Central memory CD4-positive, alpha-beta T cell (primary cell): Measurements from ENCODE around the gene RASSF7.

ENCODE experiments used
- DNase-seq: peaks from one replicate; pipeline ENCODE4 v3.0.0; 2022

RASSF7 gene

GRCh38 chr11:551596-551995, 9.2 kb upstream of the RASSF7 start:
- DNase-seq, result no peak

DNA sequence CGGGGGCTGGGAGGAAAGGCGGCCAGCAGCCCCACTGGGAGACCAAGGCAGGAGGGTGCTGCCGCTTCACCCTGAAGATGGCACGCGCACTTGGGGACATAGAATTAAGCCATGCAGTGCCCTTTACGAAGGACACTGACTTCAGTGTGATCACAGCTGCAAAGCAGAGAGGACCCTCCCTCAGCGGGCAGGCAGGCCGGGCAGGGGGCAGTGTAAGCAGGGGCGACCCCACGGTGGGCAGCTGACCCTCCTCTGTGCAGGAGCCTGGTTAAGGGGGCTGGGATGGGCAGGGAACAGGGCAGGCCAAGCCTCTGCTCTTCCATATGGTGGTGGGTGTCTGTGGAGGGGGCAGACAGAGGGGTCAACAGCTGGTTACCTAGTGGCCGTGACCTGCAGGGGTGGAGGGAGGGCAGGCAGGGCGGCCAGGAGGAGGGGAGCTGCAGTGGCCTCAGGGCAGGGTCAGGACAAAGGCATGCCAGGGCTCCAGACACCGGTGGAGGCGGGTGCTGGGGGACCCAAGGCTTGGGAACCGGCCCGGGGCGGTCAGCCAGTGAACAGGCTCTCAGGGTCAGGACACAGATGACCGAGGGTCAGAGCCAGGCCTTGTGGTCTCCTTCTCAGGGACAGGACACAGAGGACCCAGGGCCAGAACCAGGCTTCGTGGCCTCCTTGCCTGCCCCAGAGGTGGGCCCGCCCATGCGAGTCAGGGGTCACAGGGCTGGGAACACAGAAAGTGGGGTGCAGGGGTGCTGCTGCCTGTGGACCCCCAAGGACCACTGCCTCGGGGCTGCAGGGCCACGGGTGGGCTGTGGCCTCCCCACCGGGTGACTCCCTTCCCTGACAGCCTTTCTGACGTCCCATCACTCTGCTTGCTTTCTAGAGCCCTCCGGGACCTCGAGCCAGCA, 7.4 kb upstream of the RASSF7 start:
- no peak for DNase-seq

- no peak for DNase-seq
Observed at GRCh38 chr11:553988-554340, 6.8 kb upstream of the RASSF7 start.

- DNase-seq, result peak; percentile 73
Observed at GRCh38 chr11:554428-555226, 6.1 kb upstream of the RASSF7 start.

DNA sequence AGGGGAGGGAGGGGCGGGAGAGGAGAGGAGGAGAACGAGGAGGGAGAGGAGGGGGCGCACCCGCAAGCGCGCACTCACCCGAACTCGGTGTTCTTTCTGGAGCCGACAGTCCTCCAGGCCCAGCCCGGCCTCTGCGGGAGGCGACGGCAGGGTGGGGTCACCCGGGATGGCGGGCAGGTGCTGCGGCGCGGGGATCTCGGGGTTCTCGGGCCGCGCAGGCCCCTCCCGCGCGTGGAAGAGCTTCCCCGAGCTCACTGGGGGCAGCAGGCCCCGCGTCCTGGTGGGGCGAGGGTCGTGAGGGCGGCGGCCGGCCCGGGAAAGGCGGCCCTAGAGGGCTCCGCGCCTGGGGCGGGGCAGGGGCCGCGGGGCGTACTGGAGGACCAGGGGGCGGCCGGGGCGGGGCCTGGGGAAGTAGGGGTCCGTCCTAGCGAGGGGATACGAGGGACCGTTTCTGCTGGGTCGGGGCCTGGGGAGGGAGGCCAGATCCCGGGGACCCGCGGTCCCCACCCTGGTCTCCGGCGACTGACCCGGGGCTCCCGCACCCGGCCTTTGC, 5.5 kb upstream of the RASSF7 start:
- no peak for DNase-seq

DNA sequence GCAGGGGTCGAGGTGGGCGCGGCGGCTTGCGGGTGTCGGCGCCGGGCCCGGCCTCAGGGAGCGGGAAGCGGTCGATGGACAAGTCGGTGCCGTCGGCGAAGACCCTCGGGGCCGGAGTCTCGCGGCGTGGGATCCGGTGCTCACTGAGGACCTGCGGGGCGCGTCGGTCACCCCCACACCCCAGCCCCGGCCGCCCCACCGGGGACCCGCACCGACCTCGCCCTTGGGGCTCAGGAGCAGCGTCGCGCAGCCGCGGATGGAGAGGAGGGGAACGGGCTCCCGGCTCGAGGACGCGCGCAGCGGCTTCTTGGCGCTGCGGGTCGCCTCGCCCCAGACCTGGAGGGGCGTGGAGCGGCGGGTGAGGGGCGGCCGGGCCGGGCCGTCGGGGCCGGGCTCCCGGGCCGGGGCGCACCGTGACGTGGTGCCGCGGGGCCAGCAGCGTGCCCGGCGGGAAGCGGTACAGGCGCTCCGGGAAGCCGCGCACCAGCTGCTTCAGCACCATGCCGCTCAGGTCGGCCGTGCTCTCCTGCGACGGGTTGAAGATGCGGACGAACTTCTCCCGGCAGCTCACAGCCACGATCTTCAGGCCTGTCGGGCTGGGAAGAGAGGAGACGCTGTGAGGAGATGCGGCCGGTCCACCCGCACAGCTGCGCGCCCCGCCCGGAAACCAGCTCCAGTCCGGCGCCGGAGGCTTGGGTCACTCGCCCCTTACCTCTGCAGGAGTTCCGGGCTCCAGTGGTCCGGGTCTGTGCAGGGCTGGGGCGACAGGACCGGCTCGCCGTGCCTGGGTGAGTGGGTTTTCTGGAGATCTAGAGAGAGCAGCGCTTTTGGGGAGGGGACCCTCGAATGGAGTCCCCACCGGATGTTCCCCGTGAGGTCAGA, 4.7 kb upstream of the RASSF7 start:
- no peak for DNase-seq

GRCh38 chr11:556662-557256, 4.0 kb upstream of the RASSF7 start:
- no peak for DNase-seq

- no peak for DNase-seq
Observed at GRCh38 chr11:557328-558132, 3.2 kb upstream of the RASSF7 start.

DNA sequence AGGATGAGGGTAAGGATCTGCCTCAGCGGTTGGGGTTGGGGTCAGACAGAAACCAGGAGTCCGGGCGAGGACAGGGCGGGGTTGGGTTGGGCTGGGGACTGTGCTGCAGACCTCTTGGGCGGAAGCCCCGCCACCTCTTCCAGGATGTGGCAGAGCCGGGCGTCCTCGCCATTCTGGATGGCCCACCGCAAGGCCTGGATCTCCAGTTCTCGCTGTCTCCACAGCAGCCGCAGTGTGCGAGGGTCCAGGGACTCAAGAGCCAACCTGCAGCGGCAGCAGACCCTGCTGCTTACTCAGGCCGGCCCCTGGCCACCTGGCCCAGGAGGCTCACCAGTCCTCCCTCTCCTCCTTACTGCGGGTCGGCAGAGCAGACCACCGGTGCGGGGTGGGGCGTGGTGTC, 2.3 kb upstream of the RASSF7 start:
- no peak for DNase-seq

DNA sequence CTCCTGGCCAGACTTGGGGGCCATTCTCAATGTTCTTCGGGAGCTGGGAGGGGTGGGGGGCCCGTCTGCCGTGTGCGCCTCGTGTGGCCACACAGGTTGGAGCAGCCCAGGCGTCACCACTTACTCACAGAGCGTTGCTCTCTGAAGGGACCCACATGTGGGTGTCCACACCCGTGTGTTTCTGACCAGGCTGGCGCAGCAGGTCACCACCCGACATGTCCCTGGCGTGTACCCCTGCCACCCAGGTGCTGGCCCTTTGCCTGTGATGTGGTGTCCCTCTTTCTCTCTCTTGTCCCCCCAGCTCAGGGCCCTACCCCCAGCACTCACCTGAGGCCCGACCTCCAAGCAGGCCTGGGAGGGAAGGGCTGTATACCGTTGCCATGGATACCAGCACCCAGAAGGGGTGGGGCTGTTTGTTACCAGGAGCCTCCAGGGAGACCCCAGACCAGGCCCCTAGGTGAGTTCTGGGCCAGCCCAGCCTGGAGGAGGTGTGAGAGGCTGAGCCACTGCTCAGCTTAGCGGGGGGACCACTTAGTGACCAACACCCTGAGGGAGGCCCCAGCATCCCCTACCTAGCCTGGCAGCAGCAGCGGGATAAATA, 1.6 kb upstream of the RASSF7 start:
- no peak for DNase-seq

GRCh38 chr11:559712-560304, 962 bp upstream of the RASSF7 start:
- no peak for DNase-seq

DNA sequence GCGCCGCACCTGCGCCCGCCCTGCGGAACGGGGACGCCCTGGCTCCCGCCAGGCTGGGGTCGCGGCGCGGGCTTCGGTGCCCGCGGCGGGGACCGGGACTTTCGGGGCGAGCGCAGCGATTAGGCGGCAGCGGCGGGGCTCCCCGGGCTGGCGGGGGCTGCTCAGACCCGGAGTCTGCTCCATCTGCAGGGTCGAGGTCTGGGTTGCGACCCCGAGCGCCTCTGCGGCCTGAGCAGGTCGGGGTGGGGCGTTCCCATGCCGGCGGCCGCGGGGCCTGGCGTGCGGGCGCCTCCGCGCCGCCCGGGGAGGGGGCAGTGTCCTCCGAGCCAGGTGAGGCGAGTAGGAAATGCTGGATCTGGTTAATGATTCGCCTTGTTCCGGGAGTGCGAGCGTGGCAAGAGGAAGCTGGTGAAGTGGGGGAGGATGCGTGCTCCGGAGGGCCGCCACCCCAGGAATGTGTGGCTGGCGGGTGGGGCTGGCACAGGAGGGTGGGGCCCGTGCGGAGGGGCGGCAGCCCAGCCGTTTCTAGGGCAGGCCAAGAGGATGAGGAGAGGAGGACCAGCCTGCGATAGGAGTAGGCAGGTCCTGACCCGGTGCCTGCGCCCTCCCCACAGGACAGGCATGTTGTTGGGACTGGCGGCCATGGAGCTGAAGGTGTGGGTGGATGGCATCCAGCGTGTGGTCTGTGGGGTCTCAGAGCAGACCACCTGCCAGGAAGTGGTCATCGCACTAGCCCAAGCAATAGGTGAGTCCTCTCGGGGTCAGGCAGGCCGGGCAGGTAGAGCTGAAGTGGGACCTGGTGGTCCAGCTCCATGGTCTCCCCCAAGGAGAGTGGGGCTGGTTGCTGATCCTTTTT, 606 bp downstream of the RASSF7 start:
- no peak for DNase-seq

DNA sequence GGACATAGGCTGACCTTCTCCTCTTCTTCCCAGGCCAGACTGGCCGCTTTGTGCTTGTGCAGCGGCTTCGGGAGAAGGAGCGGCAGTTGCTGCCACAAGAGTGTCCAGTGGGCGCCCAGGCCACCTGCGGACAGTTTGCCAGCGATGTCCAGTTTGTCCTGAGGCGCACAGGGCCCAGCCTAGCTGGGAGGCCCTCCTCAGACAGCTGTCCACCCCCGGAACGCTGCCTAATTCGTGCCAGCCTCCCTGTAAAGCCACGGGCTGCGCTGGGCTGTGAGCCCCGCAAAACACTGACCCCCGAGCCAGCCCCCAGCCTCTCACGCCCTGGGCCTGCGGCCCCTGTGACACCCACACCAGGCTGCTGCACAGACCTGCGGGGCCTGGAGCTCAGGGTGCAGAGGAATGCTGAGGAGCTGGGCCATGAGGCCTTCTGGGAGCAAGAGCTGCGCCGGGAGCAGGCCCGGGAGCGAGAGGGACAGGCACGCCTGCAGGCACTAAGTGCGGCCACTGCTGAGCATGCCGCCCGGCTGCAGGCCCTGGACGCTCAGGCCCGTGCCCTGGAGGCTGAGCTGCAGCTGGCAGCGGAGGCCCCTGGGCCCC, 1.4 kb downstream of the RASSF7 start:
- no peak for DNase-seq

DNA sequence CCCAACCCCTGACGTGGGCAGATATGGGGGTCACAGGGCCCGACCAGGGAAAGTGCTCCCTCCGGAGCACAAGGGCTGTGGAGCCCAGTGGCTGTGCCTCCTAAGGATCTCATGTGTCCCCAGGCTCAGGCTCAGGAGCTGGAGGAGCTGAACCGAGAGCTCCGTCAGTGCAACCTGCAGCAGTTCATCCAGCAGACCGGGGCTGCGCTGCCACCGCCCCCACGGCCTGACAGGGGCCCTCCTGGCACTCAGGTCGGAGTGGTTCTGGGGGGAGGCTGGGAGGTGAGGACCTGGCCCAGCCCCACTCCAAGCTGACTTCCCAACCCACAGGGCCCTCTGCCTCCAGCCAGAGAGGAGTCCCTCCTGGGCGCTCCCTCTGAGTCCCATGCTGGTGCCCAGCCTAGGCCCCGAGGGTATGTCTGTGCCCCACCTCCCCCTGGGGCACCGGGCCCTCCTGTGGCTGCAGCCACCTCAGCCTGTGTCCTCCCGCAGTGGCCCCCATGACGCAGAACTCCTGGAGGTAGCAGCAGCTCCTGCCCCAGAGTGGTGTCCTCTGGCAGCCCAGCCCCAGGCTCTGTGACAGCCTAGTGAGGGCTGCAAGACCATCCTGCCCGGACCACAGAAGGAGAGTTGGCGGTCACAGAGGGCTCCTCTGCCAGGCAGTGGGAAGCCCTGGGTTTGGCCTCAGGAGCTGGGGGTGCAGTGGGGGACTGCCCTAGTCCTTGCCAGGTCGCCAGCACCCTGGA, 2.5 kb downstream of the RASSF7 start:
- DNase-seq, result no peak

GRCh38 chr11:563812-564578, 3.2 kb downstream of the RASSF7 start:
- no peak for DNase-seq

DNA sequence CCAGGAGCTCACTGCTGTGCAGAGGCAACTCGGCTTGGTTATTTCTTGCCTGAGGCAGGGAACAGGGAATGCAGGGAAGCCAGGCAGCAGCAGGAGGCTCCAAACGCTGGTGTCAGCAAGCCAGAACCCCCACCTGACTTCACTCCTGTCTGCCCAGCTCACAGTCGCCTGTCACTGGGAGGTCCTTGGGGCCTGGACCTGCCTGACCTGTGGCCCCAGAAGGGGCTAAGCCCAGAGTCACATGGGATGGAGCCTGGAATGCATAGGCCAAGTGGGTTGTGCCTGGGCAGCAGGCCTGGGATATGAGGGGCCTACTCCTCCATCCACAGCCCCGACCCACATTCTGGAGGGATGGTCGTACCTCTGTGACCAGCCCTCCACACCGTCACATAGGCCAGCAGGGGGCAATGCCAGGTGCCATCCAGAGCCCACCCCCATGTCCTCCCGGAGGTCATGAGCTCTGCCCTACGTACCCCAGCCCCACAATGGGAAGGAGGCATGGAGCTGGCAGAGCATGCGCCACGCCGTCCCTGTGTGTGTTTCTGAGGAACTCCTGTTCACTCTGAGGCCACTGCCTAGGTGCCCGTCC, 5.2 kb downstream of the RASSF7 start:
- DNase-seq, result no peak

- no peak for DNase-seq
Observed at GRCh38 chr11:567011-567628, 6.3 kb downstream of the RASSF7 start.
